Measurements from ENCODE around the gene ACSL6.

ACSL6 gene

DNA sequence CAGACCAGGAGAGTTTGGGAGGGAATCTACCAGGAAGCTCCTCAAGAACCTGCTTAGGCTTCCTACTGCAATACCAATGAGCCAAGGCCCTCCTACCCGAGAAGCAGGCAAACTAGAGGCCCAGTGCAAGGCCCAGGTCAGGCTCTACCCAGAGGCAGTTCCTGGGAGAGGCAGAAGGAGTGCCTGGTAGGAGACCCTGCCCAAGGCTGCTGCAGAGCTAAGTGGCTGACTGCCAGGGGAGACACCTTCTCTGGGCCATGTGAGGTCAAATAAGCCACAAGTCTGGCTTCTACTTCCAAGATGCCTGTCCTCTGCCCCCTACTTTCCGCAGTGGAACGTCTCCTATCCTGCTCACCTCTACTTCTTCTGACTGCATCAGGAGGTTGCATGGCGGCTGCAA is 17.8 kb downstream of the ACSL6 start:
- Histone ChIP-seq H2BK120ac (ENCODE audit: low read depth, low read length) (no peak overlapping the region), H3K27ac (ENCODE audit: low read length, poor library complexity, severe bottlenecking) (no peak overlapping the region), H3K4me1 (ENCODE audit: control insufficient read depth, insufficient read depth, low read depth, low read length) (no peaks in the 10 kb centered on the region), H3K23ac (ENCODE audit: low read length in 2 of 2) (no peak overlapping the region), H2BK12ac (ENCODE audit: low read length in 2 of 2) (no peak overlapping the region), H4K8ac (ENCODE audit: low read length) (no peak overlapping the region), H3K9me3 (ENCODE audit: control insufficient read depth, low read length) (no peaks in the 10 kb centered on the region), H2BK5ac (ENCODE audit: low read depth, low read length, poor library complexity, severe bottlenecking) (no peak overlapping the region), H3K14ac (ENCODE audit: low read length in 2 of 2) (no peak overlapping the region), H2BK15ac (ENCODE audit: low read depth, poor library complexity, severe bottlenecking) (no peak overlapping the region), H3K4me3 (ENCODE audit: insufficient read depth in 1 of 2, low read depth in 1 of 2, low read length in 2 of 2) (no peak overlapping the region), H4K91ac (ENCODE audit: low read length) (no peak overlapping the region), H3K79me1 (replicated peaks; ENCODE audit: low read length, poor library complexity, severe bottlenecking) (no peaks in the 10 kb centered on the region), H3K9ac (ENCODE audit: low read length) (no peak overlapping the region), H3K4ac (ENCODE audit: low read depth in 1 of 2, low read length in 2 of 2) (no peak overlapping the region), H3K4me2 (ENCODE audit: low read length, poor library complexity, severe bottlenecking) (no peak overlapping the region), H2AK5ac (ENCODE audit: low read length, severe bottlenecking) (no peak overlapping the region), H3K18ac (ENCODE audit: low read depth in 1 of 2, low read length in 2 of 2) (no peak overlapping the region), H2AFZ (ENCODE audit: low read depth, low read length) (no peak overlapping the region), H3K36me3 (ENCODE audit: control insufficient read depth in 1 of 2, insufficient read depth in 2 of 2, low read depth in 1 of 2, low read length in 2 of 2) (no peaks in the 10 kb centered on the region), H3K27me3 (ENCODE audit: control insufficient read depth in 1 of 2, insufficient read depth in 1 of 2, low read length in 2 of 2) (peaks cover 29 to 33% of the 10 kb centered on the region in 2 experiments)
- DNase-seq, result no peak
- WGBS, result 91% methylated on average over 4 of the region's 4 CpGs

- Histone ChIP-seq H3K4ac (ENCODE audit: low read depth in 1 of 2, low read length in 2 of 2) (no peak overlapping the region), H3K4me1 (ENCODE audit: control insufficient read depth, insufficient read depth, low read depth, low read length) (no peaks in the 10 kb centered on the region), H3K27ac (ENCODE audit: low read length, poor library complexity, severe bottlenecking) (no peak overlapping the region), H3K9ac (ENCODE audit: low read length) (no peak overlapping the region), H2BK15ac (ENCODE audit: low read depth, poor library complexity, severe bottlenecking) (no peak overlapping the region), H3K36me3 (ENCODE audit: control insufficient read depth in 1 of 2, insufficient read depth in 2 of 2, low read depth in 1 of 2, low read length in 2 of 2) (no peaks in the 10 kb centered on the region), H3K18ac (ENCODE audit: low read depth in 1 of 2, low read length in 2 of 2) (no peak overlapping the region), H3K4me2 (ENCODE audit: low read length, poor library complexity, severe bottlenecking) (no peak overlapping the region), H3K4me3 (ENCODE audit: insufficient read depth in 1 of 2, low read depth in 1 of 2, low read length in 2 of 2) (no peak overlapping the region), H3K27me3 (ENCODE audit: control insufficient read depth in 1 of 2, insufficient read depth in 1 of 2, low read length in 2 of 2) (peaks cover 29 to 33% of the 10 kb centered on the region in 2 experiments), H2AFZ (ENCODE audit: low read depth, low read length) (no peak overlapping the region), H4K91ac (ENCODE audit: low read length) (no peak overlapping the region), H4K8ac (ENCODE audit: low read length) (no peak overlapping the region), H2BK120ac (ENCODE audit: low read depth, low read length) (no peak overlapping the region), H2BK5ac (ENCODE audit: low read depth, low read length, poor library complexity, severe bottlenecking) (no peak overlapping the region), H3K23ac (ENCODE audit: low read length in 2 of 2) (no peak overlapping the region), H3K79me1 (replicated peaks; ENCODE audit: low read length, poor library complexity, severe bottlenecking) (no peaks in the 10 kb centered on the region), H2AK5ac (ENCODE audit: low read length, severe bottlenecking) (no peak overlapping the region), H3K14ac (ENCODE audit: low read length in 2 of 2) (no peak overlapping the region), H2BK12ac (ENCODE audit: low read length in 2 of 2) (no peak overlapping the region), H3K9me3 (ENCODE audit: control insufficient read depth, low read length) (no peaks in the 10 kb centered on the region)
- 51% methylated on average over 5 of the region's 5 CpGs for WGBS
- no peak for DNase-seq
Observed at GRCh38 chr5:131992370-131992769, 19.1 kb downstream of the ACSL6 start.

DNA sequence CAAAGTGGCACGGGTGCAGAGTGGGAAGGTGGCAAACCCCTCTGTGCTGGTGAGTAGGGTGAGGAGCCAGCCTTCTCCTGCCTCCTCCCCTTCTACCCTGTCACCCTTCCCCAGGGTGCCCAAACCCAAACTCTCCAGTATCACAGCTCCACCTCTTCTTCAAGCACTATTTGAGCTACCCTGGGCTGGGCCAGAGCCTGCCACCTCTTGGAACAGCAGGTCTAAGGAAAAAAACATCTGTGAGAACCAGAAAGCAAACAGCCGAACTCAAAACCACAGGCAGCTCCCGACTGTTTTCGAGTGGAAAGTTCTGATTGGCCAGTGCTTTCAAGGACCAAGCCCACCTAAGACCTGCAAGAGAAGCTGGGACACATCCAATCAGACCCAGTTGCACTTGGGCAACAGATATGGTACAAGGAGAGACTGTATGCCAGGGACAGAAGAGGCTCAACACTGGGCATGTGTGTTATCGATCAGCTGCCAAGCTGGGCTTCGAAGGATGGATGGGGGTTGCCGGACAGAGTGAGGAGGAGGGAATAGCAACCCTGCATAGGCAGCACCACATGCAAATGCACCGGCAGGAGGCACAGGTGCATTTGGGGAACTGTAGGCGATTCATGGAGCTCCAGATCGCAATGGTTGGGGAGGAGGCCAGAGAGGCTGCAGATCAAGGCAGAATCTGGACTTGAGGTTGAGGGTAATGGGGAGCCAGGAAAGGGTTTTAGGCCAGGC is 19.7 kb downstream of the ACSL6 start:
- Histone ChIP-seq H3K9me3 (ENCODE audit: control insufficient read depth, low read length) (no peaks in the 10 kb centered on the region), H3K27ac (ENCODE audit: low read length, poor library complexity, severe bottlenecking) (no peak overlapping the region), H3K4me3 (ENCODE audit: insufficient read depth in 1 of 2, low read depth in 1 of 2, low read length in 2 of 2) (no peak overlapping the region), H4K91ac (ENCODE audit: low read length) (no peak overlapping the region), H3K14ac (ENCODE audit: low read length in 2 of 2) (peak overlapping the region in 1 of 2 experiments; percentile 74), H4K8ac (ENCODE audit: low read length) (no peak overlapping the region), H3K27me3 (ENCODE audit: control insufficient read depth in 1 of 2, insufficient read depth in 1 of 2, low read length in 2 of 2) (peaks cover 29 to 33% of the 10 kb centered on the region in 2 experiments), H3K36me3 (ENCODE audit: control insufficient read depth in 1 of 2, insufficient read depth in 2 of 2, low read depth in 1 of 2, low read length in 2 of 2) (no peaks in the 10 kb centered on the region), H2AK5ac (ENCODE audit: low read length, severe bottlenecking) (no peak overlapping the region), H3K18ac (ENCODE audit: low read depth in 1 of 2, low read length in 2 of 2) (no peak overlapping the region), H3K9ac (ENCODE audit: low read length) (no peak overlapping the region), H3K4me1 (ENCODE audit: control insufficient read depth, insufficient read depth, low read depth, low read length) (no peaks in the 10 kb centered on the region), H2BK5ac (ENCODE audit: low read depth, low read length, poor library complexity, severe bottlenecking) (no peak overlapping the region), H3K4ac (ENCODE audit: low read depth in 1 of 2, low read length in 2 of 2) (no peak overlapping the region), H3K4me2 (ENCODE audit: low read length, poor library complexity, severe bottlenecking) (no peak overlapping the region), H2BK120ac (ENCODE audit: low read depth, low read length) (no peak overlapping the region), H3K23ac (ENCODE audit: low read length in 2 of 2) (no peak overlapping the region), H2BK12ac (ENCODE audit: low read length in 2 of 2) (no peak overlapping the region), H2AFZ (ENCODE audit: low read depth, low read length) (no peak overlapping the region), H2BK15ac (ENCODE audit: low read depth, poor library complexity, severe bottlenecking) (no peak overlapping the region), H3K79me1 (replicated peaks; ENCODE audit: low read length, poor library complexity, severe bottlenecking) (no peaks in the 10 kb centered on the region)
- 67% methylated on average over 10 of the region's 10 CpGs for WGBS
- no peak for DNase-seq

GRCh38 chr5:131990716-131991115 is 20.7 kb downstream of the ACSL6 start:
- Histone ChIP-seq H2AK5ac (ENCODE audit: low read length, severe bottlenecking) (no peak overlapping the region), H3K4ac (ENCODE audit: low read depth in 1 of 2, low read length in 2 of 2) (no peak overlapping the region), H3K9ac (ENCODE audit: low read length) (no peak overlapping the region), H2BK12ac (ENCODE audit: low read length in 2 of 2) (no peak overlapping the region), H2BK15ac (ENCODE audit: low read depth, poor library complexity, severe bottlenecking) (no peak overlapping the region), H3K9me3 (ENCODE audit: control insufficient read depth, low read length) (no peaks in the 10 kb centered on the region), H4K8ac (ENCODE audit: low read length) (no peak overlapping the region), H4K91ac (ENCODE audit: low read length) (no peak overlapping the region), H3K18ac (ENCODE audit: low read depth in 1 of 2, low read length in 2 of 2) (no peak overlapping the region), H3K79me1 (replicated peaks; ENCODE audit: low read length, poor library complexity, severe bottlenecking) (no peaks in the 10 kb centered on the region), H3K27me3 (ENCODE audit: control insufficient read depth in 1 of 2, insufficient read depth in 1 of 2, low read length in 2 of 2) (peaks cover 29% of the 10 kb centered on the region in 2 experiments), H2BK120ac (ENCODE audit: low read depth, low read length) (no peak overlapping the region), H3K27ac (ENCODE audit: low read length, poor library complexity, severe bottlenecking) (no peak overlapping the region), H2BK5ac (ENCODE audit: low read depth, low read length, poor library complexity, severe bottlenecking) (no peak overlapping the region), H2AFZ (ENCODE audit: low read depth, low read length) (no peak overlapping the region), H3K14ac (ENCODE audit: low read length in 2 of 2) (peak overlapping the region in 1 of 2 experiments; percentile 95), H3K23ac (ENCODE audit: low read length in 2 of 2) (no peak overlapping the region), H3K36me3 (ENCODE audit: control insufficient read depth in 1 of 2, insufficient read depth in 2 of 2, low read depth in 1 of 2, low read length in 2 of 2) (no peaks in the 10 kb centered on the region), H3K4me1 (ENCODE audit: control insufficient read depth, insufficient read depth, low read depth, low read length) (no peaks in the 10 kb centered on the region), H3K4me2 (ENCODE audit: low read length, poor library complexity, severe bottlenecking) (no peak overlapping the region), H3K4me3 (ENCODE audit: insufficient read depth in 1 of 2, low read depth in 1 of 2, low read length in 2 of 2) (no peak overlapping the region)
- DNase-seq, result no peak
- 93% methylated on average over 13 of the region's 13 CpGs for WGBS

Data from mesenchymal stem cell (in vitro differentiated cells and primary cell).